Measurements from ENCODE around the gene NLRC5. TPM values are rescaled to one million over a fixed set of nuclear protein-coding genes. Genes with fewer than 3 reads are reported as not detected.

The NLRC5 gene
- total and polyA plus RNA-seq, 4 experiments from 2014 or later: 41.6 to 457 (median 284) TPM

DNA sequence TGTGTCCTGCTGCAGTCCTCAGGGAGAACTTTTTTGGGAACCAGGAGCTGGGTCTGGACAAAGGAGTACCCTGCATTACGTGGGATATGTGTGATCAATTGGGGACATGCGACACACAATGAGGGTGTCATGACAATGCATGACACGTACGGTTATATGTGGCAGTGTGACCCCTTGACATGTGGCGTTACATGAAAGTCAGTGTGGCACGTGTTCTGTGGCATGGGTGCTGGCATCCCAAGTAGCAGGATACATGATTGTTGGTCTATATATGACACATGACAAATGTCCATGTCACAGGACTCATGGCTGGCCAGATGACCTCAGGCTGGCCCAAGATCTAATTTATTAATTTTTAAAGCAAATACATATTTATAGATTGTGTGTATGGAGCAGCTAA, 93.3 kb downstream of the NLRC5 start:
- no peaks in the 10 kb centered on the region for H3K27me3 Mint-ChIP-seq
- H3K4me1 Mint-ChIP-seq: peaks cover 5 to 18% (median 11%) of the 10 kb centered on the region in 4 donors
- Histone ChIP-seq H3K36me3 (ENCODE audit: insufficient read depth, low read length) (peaks cover 42% of the 10 kb centered on the region), H3K4me3 (ENCODE audit: low read length in 2 of 2) (no peak overlapping the region), H3K27ac (ENCODE audit: low read depth, low read length) (no peak overlapping the region), H3K9me3 (ENCODE audit: control insufficient read depth in 1 of 2, low read length in 2 of 2) (no peaks in the 10 kb centered on the region), H3K27me3 (ENCODE audit: insufficient read depth, low read length) (no peaks in the 10 kb centered on the region), H3K4me1 (ENCODE audit: insufficient read depth, low read length) (peaks cover 10% of the 10 kb centered on the region)
- peak overlapping the region in 2 of 7 donors; percentile 59 to 95 for H3K27ac Mint-ChIP-seq
- no peak overlapping the region for H3K4me3 Mint-ChIP-seq
- POLR2A ChIA-PET (ENCODE audit: partially characterized antibody): interaction anchor here (1.2 to 3.3 kb wide), 6 partner anchors 11 to 117 kb away, joined by 3 to 14 read pairs (median 10); partner anchors contain the start of genes CPNE2 and NLRC5
- no peak for DNase-seq
- CTCF ChIA-PET (ENCODE audit: partially characterized antibody): interaction anchor here (1.5 to 6.3 kb wide), 13 partner anchors 8 to 334 kb away, joined by 3 to 81 read pairs (median 10); partner anchors contain the start of genes CETP and CPNE2
- peaks cover 0 to 1% (median 0%) of the 10 kb centered on the region in 8 donors for H3K9me3 Mint-ChIP-seq
- peaks cover 14 to 30% of the 10 kb centered on the region in 2 donors for H3K36me3 Mint-ChIP-seq
- intact Hi-C loops (cut with micrococcal nuclease): loop anchor here (5.0 kb wide), 1 partner anchor 105 kb away; the partner anchor contains the start of genes PSME3IP1 and RSPRY1

DNA sequence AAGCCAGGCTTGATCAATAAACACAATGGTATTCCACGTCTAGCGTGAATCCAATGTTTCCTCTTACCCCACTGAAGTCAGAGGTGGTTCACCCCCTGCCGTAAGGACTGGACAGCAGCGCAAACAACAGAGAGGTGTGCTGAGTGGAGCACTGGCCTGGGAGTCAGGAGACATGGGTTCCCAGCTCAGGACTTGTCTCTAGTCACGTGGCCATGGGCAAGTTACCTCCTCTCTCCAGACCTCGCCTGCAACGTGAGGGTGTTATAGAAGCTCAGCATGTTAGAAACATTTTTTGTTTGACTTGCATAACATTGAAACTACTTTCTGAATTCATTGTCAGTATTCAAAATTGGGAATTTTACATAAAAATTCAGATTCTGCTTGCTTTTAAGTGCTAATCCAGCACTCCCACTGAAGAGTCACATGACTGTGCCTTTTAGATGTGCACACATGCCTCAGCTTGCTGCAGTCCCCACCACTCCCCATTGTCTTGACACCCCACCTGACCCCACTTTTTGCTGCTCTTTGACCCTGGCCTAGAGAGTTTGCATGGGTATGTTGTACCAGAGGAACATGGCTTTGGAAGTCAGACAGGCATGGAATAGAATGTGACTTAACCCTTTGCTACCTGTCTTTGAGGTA, 94.2 kb downstream of the NLRC5 start:
- DNase-seq: no peak
- Histone ChIP-seq H3K4me1 (ENCODE audit: insufficient read depth, low read length) (peaks cover 10% of the 10 kb centered on the region), H3K27ac (ENCODE audit: low read depth, low read length) (peak overlapping the region; percentile 29), H3K27me3 (ENCODE audit: insufficient read depth, low read length) (no peaks in the 10 kb centered on the region), H3K4me3 (ENCODE audit: low read length in 2 of 2) (no peak overlapping the region), H3K36me3 (ENCODE audit: insufficient read depth, low read length) (peaks cover 34% of the 10 kb centered on the region), H3K9me3 (ENCODE audit: control insufficient read depth in 1 of 2, low read length in 2 of 2) (no peaks in the 10 kb centered on the region)
- Mint-ChIP-seq H3K36me3 (peaks cover 14 to 28% of the 10 kb centered on the region in 2 donors), H3K4me1 (peaks cover 5 to 18% (median 11%) of the 10 kb centered on the region in 4 donors), H3K4me3 (peak overlapping the region in 1 of 8 donors; percentile 30), H3K9me3 (peaks cover 0 to 1% (median 0%) of the 10 kb centered on the region in 8 donors), H3K27me3 (no peaks in the 10 kb centered on the region), H3K27ac (peak overlapping the region; percentile 85 to 95 (median 91))
- POLR2A ChIA-PET (ENCODE audit: partially characterized antibody): interaction anchor here (1.0 to 3.3 kb wide), 12 partner anchors 10 to 118 kb away, joined by 3 to 14 read pairs (median 5); partner anchors contain the start of genes CPNE2, NLRC5, PSME3IP1 and RSPRY1
- intact Hi-C loops (cut with micrococcal nuclease): loop anchor here (1.0 to 5.0 kb wide), 6 partner anchors 85 to 436 kb away; partner anchors contain the start of genes PSME3IP1 and RSPRY1
- CTCF ChIA-PET (ENCODE audit: partially characterized antibody): interaction anchor here (0.8 to 6.3 kb wide), 47 partner anchors 9 to 333 kb away, joined by 3 to 81 read pairs (median 5); partner anchors contain the start of genes CETP, CPNE2 and NLRC5

DNA sequence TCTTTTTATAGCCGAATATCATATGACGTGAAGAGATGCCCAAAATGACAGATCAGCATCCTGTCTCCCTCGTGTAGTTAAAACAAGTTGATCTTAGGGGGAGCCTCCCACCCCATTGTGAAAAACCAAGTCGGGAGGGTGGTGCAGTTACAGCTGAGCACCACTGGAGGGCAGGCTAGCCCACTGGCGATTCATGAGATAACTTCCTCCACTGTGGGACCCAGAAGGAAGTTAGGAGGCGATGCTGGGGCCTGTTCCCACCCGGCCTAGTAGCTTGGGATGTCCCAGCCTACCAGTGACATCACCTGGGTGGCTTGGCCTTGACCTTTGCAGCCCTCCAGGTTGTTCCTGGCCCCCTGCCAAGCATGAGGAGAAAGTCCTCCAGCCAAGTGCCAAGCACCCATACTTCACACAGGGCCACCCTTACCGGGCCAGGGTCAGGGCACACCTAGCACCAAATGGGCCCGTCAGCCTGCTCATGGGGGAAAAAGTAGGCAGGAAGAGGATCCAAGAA, 95.0 kb downstream of the NLRC5 start:
- peak overlapping the region; percentile 29 for H3K27ac ChIP-seq (ENCODE audit: low read depth, low read length)
- no peaks in the 10 kb centered on the region for H3K27me3 ChIP-seq (ENCODE audit: insufficient read depth, low read length)
- peaks cover 5 to 18% (median 11%) of the 10 kb centered on the region in 4 donors for H3K4me1 Mint-ChIP-seq
- peak overlapping the region; percentile 85 to 95 (median 91) for H3K27ac Mint-ChIP-seq
- peaks cover 0 to 1% (median 0%) of the 10 kb centered on the region in 8 donors for H3K9me3 Mint-ChIP-seq
- ChIA-PET CTCF (ENCODE audit: partially characterized antibody) (interaction anchor here (0.8 to 6.3 kb wide), 48 partner anchors 10 to 333 kb away, joined by 3 to 81 read pairs (median 5); partner anchors contain the start of genes CETP, CPNE2 and NLRC5), POLR2A (ENCODE audit: partially characterized antibody) (interaction anchor here (0.6 to 3.3 kb wide), 15 partner anchors 9 to 119 kb away, joined by 3 to 14 read pairs (median 4); partner anchors contain the start of genes CPNE2, NLRC5, PSME3IP1 and RSPRY1)
- peak overlapping the region in 1 of 8 donors; percentile 30 for H3K4me3 Mint-ChIP-seq
- no peaks in the 10 kb centered on the region for H3K9me3 ChIP-seq (ENCODE audit: control insufficient read depth in 1 of 2, low read length in 2 of 2)
- peaks cover 10% of the 10 kb centered on the region for H3K4me1 ChIP-seq (ENCODE audit: insufficient read depth, low read length)
- intact Hi-C loops (cut with micrococcal nuclease): loop anchor here (1.0 to 5.0 kb wide), 6 partner anchors 84 to 435 kb away; partner anchors contain the start of genes PSME3IP1 and RSPRY1
- peak; percentile 78 to 81 (median 79) for DNase-seq
- no peak overlapping the region for H3K4me3 ChIP-seq (ENCODE audit: low read length in 2 of 2)
- H3K36me3 Mint-ChIP-seq: peaks cover 13 to 26% of the 10 kb centered on the region in 2 donors
- no peaks in the 10 kb centered on the region for H3K27me3 Mint-ChIP-seq
- H3K36me3 ChIP-seq (ENCODE audit: insufficient read depth, low read length): peaks cover 27% of the 10 kb centered on the region

DNA sequence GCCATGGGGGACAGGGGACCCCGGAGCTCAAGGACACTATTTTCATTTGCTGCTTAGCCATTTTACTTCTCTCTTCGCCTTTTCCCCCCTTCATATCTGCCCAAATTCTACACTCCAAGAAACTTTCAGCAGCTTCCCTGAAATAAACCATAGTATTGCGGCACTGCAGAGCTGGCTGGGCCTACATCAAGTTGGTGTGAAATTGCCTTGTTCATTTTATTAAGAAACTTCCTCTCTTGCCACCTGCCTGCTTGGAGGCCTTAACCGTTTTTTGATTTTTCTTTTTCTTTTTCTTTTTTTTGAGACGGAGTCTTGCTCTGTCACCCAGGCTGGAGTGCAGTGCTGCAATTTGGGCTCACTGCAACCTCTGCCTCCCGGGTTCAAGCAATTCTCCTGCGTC, 95.6 kb downstream of the NLRC5 start:
- H3K9me3 Mint-ChIP-seq: peaks cover 0 to 1% (median 0%) of the 10 kb centered on the region in 8 donors
- ChIA-PET POLR2A (ENCODE audit: partially characterized antibody) (interaction anchor here (0.6 to 3.3 kb wide), 12 partner anchors 8 to 101 kb away, joined by 3 to 14 read pairs (median 5); partner anchors contain the start of genes CPNE2, NLRC5, PSME3IP1 and RSPRY1), CTCF (ENCODE audit: partially characterized antibody) (interaction anchor here (0.9 to 6.3 kb wide), 30 partner anchors 9 to 332 kb away, joined by 3 to 81 read pairs (median 6); partner anchors contain the start of genes CETP, CPNE2 and NLRC5)
- peaks cover 6 to 20% of the 10 kb centered on the region in 2 donors for H3K36me3 Mint-ChIP-seq
- Histone ChIP-seq H3K27ac (ENCODE audit: low read depth, low read length) (no peak overlapping the region), H3K9me3 (ENCODE audit: control insufficient read depth in 1 of 2, low read length in 2 of 2) (no peaks in the 10 kb centered on the region), H3K4me1 (ENCODE audit: insufficient read depth, low read length) (peaks cover 10% of the 10 kb centered on the region), H3K27me3 (ENCODE audit: insufficient read depth, low read length) (no peaks in the 10 kb centered on the region), H3K4me3 (ENCODE audit: low read length in 2 of 2) (no peak overlapping the region), H3K36me3 (ENCODE audit: insufficient read depth, low read length) (peaks cover 20% of the 10 kb centered on the region)
- no peak overlapping the region for H3K4me3 Mint-ChIP-seq
- H3K27me3 Mint-ChIP-seq: no peaks in the 10 kb centered on the region
- intact Hi-C loops (cut with micrococcal nuclease): loop anchor here (1.0 to 5.0 kb wide), 6 partner anchors 83 to 434 kb away; partner anchors contain the start of genes PSME3IP1 and RSPRY1
- H3K4me1 Mint-ChIP-seq: peaks cover 5 to 18% (median 11%) of the 10 kb centered on the region in 4 donors
- DNase-seq: no peak
- H3K27ac Mint-ChIP-seq: peak overlapping the region in 5 of 7 donors; percentile 33 to 95 (median 68)

DNA sequence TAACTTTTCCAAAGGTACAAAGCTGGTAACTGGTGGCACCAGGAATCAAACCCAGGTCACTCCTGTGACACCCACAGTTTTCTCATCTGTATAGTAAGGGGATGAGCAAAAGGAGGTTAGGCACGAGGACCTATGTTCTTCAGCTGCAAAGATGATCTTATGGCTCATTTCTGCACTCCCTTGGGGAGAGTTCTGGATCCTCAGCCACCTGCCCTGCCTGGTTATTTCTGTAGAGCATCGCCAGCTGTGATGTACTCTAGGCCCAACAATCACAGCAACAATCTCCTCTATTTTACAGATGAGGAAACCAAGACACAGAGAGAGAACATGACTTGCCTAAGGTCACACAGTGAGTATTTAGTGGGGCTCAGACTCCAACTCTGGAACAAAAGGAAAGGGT, 97.6 kb downstream of the NLRC5 start:
- Mint-ChIP-seq H3K27ac (no peak overlapping the region), H3K27me3 (no peaks in the 10 kb centered on the region), H3K9me3 (peaks cover 0 to 5% (median 0%) of the 10 kb centered on the region in 8 donors), H3K4me1 (peaks cover 6 to 23% (median 15%) of the 10 kb centered on the region in 4 donors), H3K36me3 (peaks cover 1 to 8% of the 10 kb centered on the region in 2 donors), H3K4me3 (no peak overlapping the region)
- no peak overlapping the region for H3K27ac ChIP-seq (ENCODE audit: low read depth, low read length)
- H3K9me3 ChIP-seq (ENCODE audit: control insufficient read depth in 1 of 2, low read length in 2 of 2): no peaks in the 10 kb centered on the region
- intact Hi-C loops (cut with micrococcal nuclease): no loop called here
- peaks cover 15% of the 10 kb centered on the region for H3K4me1 ChIP-seq (ENCODE audit: insufficient read depth, low read length)
- CTCF ChIA-PET (ENCODE audit: partially characterized antibody): interaction anchor here (4.8 to 6.3 kb wide), 2 partner anchors 81 to 124 kb away, joined by 60 to 81 read pairs; partner anchors contain the start of gene CETP
- H3K27me3 ChIP-seq (ENCODE audit: insufficient read depth, low read length): no peaks in the 10 kb centered on the region
- no peak overlapping the region for H3K4me3 ChIP-seq (ENCODE audit: low read length in 2 of 2)
- POLR2A ChIA-PET (ENCODE audit: partially characterized antibody): no interaction called here
- H3K36me3 ChIP-seq (ENCODE audit: insufficient read depth, low read length): peaks cover 8% of the 10 kb centered on the region
- no peak for DNase-seq

DNA sequence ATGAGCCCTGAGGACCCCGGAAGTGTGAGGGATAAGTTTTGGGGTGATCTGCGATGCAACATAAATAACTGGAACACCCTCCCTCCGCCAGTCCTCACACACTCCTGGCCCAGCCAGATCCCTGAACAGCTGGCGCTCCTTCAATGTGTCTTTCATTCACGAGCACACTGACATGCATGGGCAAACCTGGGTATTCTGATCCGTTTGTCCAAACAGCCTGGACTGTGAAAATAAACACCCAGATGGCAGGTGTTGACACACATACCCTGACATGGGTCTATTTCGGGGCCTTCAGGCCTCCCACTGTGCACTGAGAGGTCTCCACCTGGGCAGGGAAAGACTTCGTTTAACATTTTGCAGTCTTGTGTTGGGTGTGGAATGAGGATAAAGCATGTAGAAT, 100.0 kb downstream of the NLRC5 start:
- no peaks in the 10 kb centered on the region for H3K36me3 Mint-ChIP-seq
- intact Hi-C loops (cut with micrococcal nuclease): no loop called here
- no peaks in the 10 kb centered on the region for H3K27me3 ChIP-seq (ENCODE audit: insufficient read depth, low read length)
- no peaks in the 10 kb centered on the region for H3K36me3 ChIP-seq (ENCODE audit: insufficient read depth, low read length)
- H3K4me3 ChIP-seq (ENCODE audit: low read length in 2 of 2): no peak overlapping the region
- no peak overlapping the region for H3K4me3 Mint-ChIP-seq
- no peaks in the 10 kb centered on the region for H3K9me3 ChIP-seq (ENCODE audit: control insufficient read depth in 1 of 2, low read length in 2 of 2)
- H3K27ac ChIP-seq (ENCODE audit: low read depth, low read length): no peak overlapping the region
- H3K27me3 Mint-ChIP-seq: peaks cover 0 to 2% of the 10 kb centered on the region in 2 donors
- DNase-seq: no peak
- H3K4me1 ChIP-seq (ENCODE audit: insufficient read depth, low read length): peaks cover 17% of the 10 kb centered on the region
- peak overlapping the region in 1 of 7 donors; percentile 46 for H3K27ac Mint-ChIP-seq
- POLR2A ChIA-PET (ENCODE audit: partially characterized antibody): no interaction called here
- CTCF ChIA-PET (ENCODE audit: partially characterized antibody): no interaction called here
- peaks cover 0 to 5% (median 0%) of the 10 kb centered on the region in 8 donors for H3K9me3 Mint-ChIP-seq
- H3K4me1 Mint-ChIP-seq: peaks cover 3 to 23% (median 13%) of the 10 kb centered on the region in 4 donors

All from CD4-positive, alpha-beta memory T cell (primary cell).